GM18508 (cell line): ENCODE results near the gene L3MBTL1.

ENCODE experiments used
- ATAC-seq: cut with Tn5 transposase; IDR thresholded peaks from one replicate; pipeline ENCODE4 v1.9.1; 2021; ENCODE audit warnings: moderate number of reproducible peaks; ENCODE audit not compliant: insufficient read depth, unreplicated experiment

L3MBTL1 gene

GRCh38 chr20:43507150-43508080 is at the start of gene L3MBTL1:
Gene L3MBTL1, plus strand, starts transcription at chr20:43507697. Its CDS starts 5,807 bp downstream, at chr20:43513504.
- no peak for ATAC-seq

- ATAC-seq: no peak
Measured at GRCh38 chr20:43458422-43458924, 49.0 kb upstream of the L3MBTL1 start.

GRCh38 chr20:43459022-43459942 is 48.2 kb upstream of the L3MBTL1 start:
- ATAC-seq: no peak

- ATAC-seq: no peak
Measured at GRCh38 chr20:43460172-43460829, 47.2 kb upstream of the L3MBTL1 start.

GRCh38 chr20:43460830-43461200 is 46.7 kb upstream of the L3MBTL1 start:
- no peak for ATAC-seq

- no peak for ATAC-seq
Measured at GRCh38 chr20:43461894-43462659, 45.4 kb upstream of the L3MBTL1 start.

- no peak for ATAC-seq
Measured at GRCh38 chr20:43462660-43463526, 44.6 kb upstream of the L3MBTL1 start.

GRCh38 chr20:43463527-43464218 is 43.8 kb upstream of the L3MBTL1 start:
- ATAC-seq: no peak

GRCh38 chr20:43464219-43464790 is 43.2 kb upstream of the L3MBTL1 start:
- ATAC-seq: no peak

GRCh38 chr20:43465625-43465943 is 41.9 kb upstream of the L3MBTL1 start:
- no peak for ATAC-seq

GRCh38 chr20:43467589-43467988 is 39.9 kb upstream of the L3MBTL1 start:
- no peak for ATAC-seq

GRCh38 chr20:43472671-43473380 is 34.7 kb upstream of the L3MBTL1 start:
- ATAC-seq: no peak

- ATAC-seq: no peak
Measured at GRCh38 chr20:43473381-43473704, 34.2 kb upstream of the L3MBTL1 start.

- ATAC-seq: no peak
Measured at GRCh38 chr20:43477193-43477592, 30.3 kb upstream of the L3MBTL1 start.

GRCh38 chr20:43477619-43478018 is 29.9 kb upstream of the L3MBTL1 start:
- ATAC-seq: no peak

- ATAC-seq: no peak
Measured at GRCh38 chr20:43490038-43490437, 17.5 kb upstream of the L3MBTL1 start.

- no peak for ATAC-seq
Measured at GRCh38 chr20:43492101-43492500, 15.4 kb upstream of the L3MBTL1 start.
